HCEC 1CT (cell line): ENCODE measurements around the gene SCFD2.

ENCODE experiments used
- DNase-seq: peaks from one replicate; pipeline ENCODE4 v3.0.0-alpha.2; 2017

Gene SCFD2

DNA sequence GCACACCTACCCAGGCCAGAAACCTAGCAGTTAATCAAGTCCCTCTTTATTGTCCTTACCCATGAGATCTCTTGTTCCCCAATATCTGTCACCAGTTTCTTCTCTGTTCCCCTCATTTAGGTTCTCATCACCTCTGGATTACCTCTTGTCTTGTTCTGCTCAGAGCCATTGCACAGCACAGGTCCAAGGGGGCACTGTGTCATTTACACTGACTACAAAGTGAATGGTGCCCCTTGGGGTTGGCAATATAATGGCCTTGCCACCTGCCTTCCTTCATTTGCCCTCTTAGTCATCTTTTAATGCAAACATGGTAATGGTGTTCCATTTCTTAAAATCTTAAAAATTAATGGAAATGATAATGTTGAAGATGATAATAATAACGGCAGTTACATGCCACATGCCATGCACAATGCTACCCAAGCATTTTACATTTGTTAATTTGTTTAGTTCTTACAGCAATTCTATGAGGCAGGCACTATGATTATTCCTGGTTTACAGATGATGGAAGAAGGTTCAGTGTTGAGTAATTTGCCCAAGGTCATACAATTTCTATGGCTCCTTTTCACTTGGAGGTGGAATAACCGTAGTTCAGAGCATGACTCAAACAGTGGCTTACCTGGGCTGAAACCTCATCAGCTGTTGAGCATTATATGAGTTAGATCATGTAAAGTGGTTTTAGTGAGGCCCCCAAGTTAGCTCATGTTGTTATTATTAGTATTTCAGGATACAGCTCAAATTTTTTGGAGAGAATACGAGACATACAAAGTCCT is 385.9 kb downstream of the SCFD2 start:
- no peak for DNase-seq

DNA sequence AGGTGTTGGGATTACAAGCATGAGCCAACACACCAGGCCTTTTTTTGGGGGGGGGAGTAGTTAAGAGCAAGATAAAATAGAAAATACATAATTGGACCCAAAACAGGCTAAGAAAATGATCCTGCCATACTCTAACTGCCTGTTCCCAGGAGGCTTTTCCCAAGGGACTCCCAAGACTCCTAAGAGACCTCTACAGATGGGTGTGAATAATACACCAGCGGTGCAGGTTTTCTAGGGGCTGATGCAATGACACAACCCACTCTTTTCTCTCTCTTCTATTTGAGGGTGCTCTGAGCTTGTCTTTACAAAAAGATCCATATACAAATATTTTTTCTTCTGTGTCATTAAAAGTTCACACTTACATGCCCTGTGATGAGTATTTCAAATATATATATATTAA is 386.8 kb downstream of the SCFD2 start:
- no peak for DNase-seq

DNA sequence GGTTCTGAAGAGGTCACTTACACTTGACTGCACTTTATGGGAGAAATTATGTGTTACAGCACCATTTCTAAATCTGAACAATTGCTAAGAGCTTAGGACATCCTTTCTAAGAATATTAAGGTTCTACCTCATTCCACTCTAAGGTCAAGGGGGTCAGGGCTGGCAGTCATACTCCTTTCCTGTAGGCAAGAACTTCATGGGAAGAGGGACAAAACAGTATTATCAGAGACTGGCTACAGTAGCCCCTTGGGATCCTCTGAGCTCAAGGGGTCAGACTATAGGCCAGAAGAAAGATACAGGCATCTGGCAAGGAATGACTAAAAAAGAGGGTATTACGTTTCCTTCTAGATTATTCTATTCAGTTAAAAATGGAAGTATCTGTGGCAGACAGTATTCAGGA is 388.6 kb downstream of the SCFD2 start:
- DNase-seq, result no peak

DNA sequence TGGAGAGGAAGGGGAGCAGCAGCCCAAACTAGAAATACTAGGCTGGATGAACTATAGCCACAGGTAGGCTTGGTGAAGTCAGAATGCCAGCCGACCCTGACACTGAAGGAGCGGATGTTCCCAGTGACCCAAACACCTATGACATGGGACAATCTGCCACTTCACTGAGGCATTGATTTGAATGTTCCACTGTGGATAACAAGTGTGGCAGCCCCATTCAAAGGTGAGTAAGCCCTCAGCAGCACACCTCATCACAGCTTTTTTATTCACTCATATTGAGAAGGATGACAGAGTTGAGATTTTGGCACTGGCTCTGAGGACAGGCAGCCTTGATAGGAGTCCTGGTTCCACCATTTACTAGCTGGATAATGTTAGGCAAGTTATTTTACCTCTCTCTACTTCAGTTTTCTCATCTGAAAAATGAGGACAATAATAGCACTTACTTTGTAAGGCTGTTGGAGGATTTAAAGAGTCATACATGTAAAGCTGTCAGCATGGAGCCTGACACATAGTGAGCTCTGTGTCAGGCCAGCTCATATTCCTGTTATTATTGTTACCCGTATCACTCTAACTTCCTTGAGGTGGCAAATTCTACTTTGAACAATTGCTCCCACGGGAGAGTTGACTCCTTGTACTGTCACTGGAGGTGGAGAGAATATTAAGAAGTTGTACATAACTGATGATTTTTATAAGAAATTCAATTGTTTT is 389.2 kb downstream of the SCFD2 start:
- no peak for DNase-seq

DNA sequence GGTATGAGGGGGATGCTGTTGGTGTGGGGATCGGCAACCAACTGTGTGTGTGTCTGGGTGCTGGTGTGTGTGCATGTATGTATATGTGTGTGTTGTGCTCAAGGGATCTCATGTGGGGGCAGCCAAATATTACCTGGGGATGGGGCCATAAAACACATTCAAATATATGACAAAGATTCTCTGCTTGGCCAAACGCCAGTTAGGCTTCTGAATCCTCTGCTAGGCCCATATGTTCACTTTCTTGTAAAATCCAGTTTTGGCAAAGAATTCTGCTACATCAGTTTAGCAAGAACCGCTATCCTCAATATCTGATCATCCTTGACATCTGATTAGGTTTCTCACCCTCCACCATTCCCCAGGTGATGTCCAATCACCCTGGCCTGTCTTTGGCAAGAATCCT is 397.2 kb downstream of the SCFD2 start:
- no peak for DNase-seq

DNA sequence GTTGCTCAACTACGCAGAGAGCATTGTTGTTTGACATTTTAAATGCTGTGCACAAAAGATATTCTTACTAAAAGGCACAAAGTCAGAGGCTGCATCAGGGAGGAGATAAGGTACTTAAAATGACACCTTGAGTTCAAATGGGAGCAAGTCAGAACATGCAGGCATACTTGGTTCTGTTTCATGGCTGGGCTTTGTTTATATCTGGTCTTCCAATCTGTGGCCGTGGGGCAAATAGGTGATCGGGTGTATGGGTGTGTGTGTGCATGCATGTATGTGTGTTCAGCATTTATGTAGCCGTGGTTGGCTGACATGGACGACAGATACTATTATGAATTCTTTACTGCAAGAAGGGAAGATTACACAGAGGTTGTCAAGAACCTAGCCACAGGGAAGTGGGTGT is 397.6 kb downstream of the SCFD2 start:
- DNase-seq, result no peak

DNA sequence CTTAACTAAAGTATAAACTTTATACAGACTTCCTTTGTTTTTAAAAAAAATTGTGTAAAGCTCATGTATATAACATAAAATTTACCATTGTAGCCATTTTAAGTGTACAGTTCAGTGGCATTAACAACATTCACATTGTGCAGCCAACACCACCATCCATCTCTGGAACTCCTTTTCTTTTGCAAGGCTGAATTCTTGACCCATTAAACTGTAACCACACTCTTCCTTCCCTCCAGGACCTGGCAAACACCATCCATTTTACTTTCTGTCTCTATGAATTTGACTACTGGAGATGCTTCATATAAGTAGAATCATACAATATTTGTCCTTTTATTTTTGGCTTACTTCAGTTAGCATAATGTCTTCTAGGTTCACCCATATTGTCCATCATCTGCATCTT is 399.1 kb downstream of the SCFD2 start:
- DNase-seq, result no peak

DNA sequence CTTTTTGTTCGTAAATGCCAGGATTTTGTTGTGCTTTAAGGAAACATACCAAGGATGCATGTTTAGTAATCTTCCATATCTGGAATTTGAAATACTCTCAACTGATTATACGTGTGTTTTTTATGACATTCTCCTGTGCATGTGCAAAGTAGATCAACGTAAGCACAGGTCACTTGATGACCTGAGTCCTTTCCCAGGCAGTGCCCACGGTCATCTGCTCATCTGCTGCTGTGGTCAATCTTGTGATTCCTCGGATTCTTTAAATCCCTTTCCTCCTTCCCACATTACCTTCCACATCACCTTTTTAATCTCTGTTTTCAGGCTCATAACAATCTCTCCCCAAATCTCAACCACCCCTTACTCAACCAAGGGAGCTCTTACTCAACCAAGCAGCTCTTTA is 399.7 kb downstream of the SCFD2 start:
- no peak for DNase-seq

DNA sequence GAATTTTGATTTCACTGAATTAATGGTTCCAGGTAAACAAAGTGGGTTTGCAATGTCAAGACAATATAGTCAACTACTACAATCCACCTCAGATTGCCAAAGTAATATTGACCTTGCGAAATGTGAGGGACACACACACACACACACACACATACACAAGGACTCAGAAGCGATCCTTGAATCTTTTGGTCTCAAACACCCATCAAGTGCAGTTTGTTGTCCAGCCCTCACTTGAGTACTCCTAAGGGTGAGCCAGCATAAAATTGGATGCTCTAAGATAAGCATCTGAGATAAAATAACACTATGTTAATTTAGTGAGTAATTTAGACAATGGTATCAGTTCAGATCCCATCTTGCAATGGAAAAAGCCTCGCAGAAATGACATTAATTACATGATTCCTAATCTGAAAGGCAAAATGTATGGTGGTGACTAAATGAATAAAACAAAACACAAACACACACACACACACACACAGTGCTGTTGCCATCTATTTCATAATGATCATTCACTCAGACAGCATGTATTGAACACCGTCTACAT is 401.2 kb downstream of the SCFD2 start:
- no peak for DNase-seq

DNA sequence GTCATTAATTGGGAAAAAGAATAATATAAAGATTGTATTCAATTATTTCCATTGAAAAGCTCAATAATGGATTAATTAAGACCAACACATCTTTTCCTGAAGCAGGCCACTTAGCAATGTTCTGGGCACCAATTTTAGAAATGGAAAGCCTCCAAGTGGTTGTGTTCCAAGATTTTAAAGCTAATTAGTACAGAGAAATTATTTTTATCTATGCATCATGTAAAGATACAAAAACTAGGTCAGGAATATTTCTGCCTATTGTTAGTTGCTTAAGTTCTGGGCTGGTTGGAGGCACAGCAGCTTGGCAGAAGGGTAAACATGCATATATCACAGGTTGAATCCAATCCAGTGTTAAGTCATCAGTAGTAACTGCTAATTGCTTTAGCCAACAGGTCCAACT is 401.9 kb downstream of the SCFD2 start:
- DNase-seq, result no peak

DNA sequence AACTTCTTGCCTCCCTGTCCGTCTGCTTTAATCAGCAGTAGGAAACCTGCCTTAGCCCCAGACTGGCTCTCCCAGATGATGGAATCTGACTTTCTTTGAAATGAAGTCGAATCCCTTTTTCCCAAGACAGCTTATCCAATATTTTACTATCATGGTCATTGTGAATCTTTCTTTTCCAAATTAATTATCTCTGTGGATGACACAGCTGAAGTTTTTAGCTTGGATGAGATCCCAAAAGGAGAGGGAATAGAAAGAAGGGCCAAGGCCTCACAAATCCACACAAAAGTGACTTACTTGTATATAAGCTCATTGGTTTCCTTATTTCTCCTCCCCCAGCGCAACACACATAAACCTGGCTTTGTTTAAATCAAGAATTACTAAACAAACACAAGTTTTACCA is 403.1 kb downstream of the SCFD2 start:
- DNase-seq, result no peak

DNA sequence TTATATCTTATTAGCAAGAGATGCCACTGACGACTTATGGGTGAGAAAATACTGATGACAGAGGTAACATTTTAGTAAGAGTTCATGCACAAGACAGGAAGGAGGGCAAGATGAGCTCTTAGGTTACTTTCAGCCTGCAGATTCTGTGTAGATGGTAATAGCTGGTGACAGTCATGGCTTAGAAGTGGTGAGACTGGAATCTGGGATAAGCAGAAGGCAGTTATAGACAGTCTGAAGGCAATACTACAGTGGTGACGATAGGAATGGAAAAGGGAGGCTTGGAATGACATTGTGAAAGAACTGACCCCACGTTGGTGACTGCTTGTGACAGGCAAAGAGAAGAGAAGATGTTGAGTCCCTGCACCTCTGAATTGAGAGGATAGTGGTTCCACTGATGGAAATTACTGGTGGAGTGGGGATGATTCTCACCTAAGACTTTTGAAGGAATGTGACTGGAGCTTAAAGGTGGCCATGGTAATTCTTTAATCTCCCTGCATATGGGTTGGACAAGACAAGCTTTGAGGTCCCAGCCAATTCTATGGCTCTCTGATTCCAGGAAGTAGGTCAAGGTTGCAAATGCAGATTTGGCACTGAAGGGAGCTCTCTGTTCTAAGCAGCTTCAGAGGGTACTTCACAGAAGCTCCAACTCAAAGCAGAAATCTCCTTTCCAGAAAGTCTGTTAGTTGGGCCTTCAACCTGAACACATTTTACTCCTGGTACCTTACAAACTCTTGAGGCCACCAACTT is 404.0 kb downstream of the SCFD2 start:
- DNase-seq, result no peak

DNA sequence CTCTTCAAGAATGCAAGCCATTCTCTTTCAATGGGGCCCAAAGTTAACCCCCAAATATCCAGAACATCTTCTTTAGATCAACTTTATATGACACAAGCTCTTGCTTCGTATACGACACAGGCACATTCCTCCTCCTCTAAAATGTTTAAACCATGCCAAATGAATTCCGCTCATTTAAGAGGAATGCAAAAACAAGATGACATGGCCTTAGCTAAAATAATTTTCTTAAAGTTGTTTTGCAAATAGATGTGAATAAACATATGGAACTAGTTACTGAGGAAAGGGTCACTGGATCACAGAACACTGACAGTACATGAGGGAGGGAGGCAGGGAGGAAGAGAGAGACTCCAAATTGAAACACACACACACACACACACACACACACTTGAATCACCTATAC is 406.3 kb downstream of the SCFD2 start:
- DNase-seq, result peak; percentile 56

DNA sequence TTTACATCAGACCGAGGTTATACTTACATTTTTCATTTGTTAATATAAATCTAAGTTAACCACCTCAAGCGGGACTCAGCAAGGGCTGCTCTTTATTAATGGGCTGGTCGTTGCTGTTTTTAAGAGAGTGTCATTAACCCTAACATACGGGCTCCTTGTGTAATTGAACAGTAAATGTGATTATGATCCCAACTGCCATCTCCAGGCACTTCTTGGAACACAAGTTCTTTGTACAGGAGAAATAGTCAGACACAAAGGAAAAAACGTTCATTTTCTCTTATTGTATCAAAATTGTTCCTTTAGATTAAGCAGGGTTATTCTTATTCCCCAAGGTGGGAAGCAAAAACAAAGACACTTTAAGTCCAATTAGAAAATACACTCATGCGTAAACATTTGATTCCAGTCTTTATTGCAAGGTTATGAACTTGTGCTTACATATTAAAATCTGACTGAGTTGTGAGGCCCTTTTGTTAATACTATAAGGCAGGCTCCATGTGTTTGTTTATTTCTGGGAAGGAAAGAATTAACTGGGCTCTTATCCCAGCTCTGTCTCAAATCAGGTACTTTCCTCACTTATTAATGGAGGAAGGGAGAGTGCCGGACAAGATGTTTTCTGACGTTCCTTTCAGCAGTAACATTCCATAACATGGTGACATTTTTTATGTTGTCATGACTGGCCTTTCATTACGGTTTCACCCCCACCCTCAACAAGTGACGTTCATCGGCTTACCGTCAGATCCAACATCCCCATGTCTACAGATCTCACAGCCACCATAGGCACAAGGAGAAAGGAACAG is 407.8 kb downstream of the SCFD2 start:
- DNase-seq, result no peak

DNA sequence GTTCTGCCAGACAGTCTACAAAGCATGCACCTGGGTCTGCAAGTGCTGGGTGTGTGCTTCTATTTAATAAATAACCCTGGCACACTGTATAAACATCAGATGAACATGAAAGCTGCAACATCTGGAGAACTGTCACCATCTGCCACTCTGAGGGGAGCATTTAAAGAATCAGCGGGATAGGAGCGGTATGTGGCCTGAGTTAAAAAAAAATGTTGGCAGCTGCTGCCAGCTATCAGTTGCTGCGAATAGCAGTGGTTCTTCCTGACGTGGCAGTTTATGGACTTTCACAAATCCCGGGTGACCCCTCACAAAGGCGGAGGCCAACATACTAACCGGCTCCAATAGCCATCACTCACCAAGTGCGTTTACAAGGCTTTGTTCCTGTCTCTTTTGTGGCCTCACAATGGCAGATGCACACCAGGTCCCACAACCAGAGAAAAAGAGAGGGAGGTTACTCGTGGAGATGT is 408.6 kb downstream of the SCFD2 start:
- no peak for DNase-seq

DNA sequence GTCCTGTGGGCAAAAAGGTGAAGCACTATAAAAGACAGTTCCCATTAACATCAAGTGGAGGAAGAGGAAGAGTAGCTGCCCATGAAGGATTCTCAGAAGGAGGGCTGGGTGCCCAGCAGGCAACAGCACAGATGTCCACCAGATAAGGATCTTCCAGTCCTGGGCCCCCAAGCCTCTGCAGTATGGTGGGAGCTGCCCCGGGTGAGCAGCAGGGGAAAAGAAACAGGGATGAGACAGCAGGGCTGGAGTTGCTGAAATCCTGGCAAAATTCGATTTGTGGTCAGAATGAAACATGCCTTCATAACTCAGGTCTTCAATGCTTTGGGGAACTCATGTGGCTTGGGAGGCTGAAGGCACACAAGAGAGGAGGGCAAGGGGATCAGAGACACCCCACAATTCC is 409.2 kb downstream of the SCFD2 start:
- DNase-seq, result no peak

DNA sequence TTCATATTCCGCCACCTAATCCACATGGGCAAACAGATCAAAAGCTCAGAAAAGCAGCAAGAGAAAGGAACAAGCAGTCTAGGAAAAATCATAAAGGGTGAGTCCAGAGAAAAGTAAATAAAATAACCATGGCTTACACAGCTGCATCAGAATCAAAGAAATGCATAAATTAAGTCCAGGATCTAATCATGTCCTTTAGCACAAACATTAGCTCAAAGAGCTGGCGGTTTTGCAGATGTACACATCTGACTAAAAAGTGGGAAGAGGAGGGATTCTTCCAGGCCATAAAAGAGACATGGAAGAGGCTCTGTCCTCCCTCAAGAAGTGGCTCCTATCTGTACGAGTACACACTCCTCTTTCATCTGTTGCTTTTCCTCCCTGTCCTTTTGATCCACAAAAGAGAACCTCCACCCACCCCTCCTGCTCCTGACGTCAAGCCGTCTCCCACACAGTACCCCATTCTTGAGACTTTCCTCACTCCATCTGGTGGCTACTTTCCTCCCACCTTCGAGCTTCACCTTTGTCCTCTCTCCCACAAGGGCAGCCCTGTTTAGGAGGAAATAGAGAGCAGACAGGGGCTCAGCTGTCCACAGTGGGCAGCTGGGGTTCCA is 411.2 kb downstream of the SCFD2 start:
- DNase-seq, result no peak

DNA sequence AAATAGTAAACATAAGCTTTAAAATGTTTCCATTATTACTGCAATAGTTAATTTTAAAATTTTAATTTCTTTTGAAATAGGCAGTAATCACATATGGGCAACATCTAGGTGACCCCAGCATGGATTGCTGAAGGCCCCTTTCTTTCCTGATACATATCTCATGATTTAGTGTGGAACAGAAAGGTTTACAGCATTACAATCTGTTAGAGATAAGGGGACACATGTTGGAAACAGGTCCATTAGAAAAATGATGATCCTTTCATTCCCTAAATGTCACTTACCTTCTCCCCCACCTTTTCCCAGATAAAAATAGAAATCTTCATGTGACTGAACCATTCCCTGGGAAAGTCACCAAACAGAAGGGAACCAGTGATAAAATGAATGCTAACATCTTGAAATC is 413.3 kb downstream of the SCFD2 start:
- no peak for DNase-seq

DNA sequence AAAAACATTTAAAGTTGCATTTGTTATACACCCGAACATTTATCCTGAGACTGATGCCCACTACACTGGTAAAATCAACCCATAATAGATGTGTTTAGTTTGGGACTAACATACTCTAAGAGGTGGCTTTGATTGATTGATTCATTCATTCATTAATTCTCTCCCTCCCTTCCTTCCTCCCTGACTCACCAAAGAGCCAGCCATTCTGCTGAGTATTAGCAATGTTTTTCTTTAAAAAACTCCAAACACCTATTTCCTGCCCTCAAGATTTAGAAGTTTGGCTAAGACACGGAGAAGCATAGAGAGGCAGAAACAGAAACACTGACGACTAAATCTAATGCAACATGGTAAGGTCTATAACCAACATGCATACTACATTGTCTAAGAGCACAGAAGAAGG is 414.8 kb downstream of the SCFD2 start:
- no peak for DNase-seq

DNA sequence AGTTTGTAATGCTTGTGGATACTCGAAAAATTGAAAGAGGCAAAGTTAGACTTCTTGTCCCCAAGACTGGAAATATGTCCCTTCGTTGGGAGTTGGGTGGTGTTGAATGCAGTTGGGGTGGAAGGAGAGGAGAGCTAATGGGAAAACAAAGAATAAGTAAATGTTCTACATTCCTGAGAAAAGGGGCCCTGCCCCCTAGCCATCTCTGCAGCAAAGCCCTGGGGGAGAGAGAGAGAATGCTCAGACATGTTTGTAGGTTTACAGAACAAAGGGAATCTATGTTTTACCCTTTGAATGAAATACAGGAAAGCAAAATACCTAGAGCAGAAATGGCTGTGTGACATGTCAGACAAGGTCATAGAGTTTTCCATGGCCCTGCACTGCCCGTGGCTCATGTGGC is 415.6 kb downstream of the SCFD2 start:
- DNase-seq, result no peak

DNA sequence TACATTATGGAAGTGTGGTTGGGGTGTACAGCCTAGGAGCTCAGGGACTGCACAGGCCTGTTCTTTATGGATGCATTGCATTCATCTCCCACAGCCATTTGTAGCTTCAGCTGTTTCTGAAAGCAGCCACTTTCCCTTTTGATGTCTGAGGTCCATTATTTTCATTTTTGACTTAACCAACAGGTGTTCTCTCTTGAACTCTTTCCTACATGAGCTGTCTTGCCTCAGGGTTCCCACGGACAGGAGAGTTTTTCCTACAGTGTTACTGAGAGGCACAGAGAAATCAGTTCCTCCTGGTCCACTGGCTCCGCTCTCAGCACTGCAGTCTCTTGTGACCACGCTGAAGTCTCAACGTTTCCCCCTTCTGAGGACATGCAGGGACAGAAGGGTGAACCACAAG is 416.5 kb downstream of the SCFD2 start:
- no peak for DNase-seq

DNA sequence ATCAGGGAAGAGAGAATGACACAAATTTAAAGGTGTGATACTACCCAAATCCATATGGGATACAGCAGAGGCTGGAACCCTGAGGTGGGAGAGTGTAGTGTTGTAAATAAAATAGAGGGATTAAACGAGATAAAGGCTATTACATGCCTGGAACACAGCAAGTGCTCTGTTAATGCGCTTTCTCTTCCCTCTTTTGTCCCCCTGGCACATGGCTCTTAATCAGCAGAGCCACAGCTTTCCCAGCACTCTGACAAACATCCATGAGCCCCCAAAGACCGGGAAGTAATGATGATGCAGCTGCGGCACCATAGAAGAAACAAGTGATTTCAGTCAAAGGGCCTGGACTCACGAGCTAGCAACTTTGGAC is 417.8 kb downstream of the SCFD2 start:
- DNase-seq, result no peak
